Activated CD4-positive, alpha-beta T cell treated with anti-CD3 and anti-CD28 coated beads for 1 hour (primary cell): ENCODE results near the gene ARAP2.
"Not testable (repeated sequence)": the region's sequence is repeated elsewhere in the genome, so short reads cannot be mapped to it uniquely, and the experiment has no call there.

ENCODE experiments used
- DNase-seq: peaks from one replicate; pipeline ENCODE4 v3.0.0-alpha.2; 2020

ARAP2 gene

DNA sequence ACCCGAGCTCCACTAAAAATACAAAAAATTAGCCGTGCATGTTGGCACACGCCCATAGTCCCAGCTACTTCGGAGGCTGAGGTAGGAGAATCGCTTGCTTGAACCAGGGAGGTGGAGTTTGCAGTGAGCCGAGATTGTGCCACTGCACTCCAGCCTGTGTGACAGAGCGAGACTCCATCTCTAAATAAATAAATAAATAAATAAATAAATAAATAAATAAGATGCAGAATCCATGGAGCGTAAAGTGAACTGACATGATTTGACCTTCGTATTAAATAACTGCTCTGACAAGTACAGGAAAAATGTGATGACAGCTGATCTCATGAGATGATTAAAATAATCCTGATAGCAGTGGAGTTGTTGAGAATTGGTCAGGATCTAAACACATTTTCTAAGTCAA lies 62.0 kb downstream of the ARAP2 start:
- DNase-seq: not testable (repeated sequence)

DNA sequence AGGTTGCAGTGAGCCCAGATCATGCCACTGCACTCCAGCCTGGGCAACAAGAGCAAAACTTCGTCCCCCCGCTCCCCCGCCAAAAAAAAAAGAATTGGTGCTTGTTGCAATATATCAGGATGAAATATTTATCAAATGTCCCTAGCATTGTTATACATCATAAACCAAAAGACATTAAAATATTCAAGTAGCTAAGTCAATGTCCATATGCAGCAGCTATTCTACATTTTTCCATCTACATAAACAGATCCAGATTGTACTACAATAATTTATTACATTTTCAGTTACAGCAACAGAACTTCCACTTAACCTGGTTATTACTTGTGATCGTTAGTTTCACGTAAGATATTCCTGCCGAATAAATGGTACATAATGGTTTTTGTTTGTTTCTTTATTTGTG lies 64.1 kb downstream of the ARAP2 start:
- DNase-seq: no peak

DNA sequence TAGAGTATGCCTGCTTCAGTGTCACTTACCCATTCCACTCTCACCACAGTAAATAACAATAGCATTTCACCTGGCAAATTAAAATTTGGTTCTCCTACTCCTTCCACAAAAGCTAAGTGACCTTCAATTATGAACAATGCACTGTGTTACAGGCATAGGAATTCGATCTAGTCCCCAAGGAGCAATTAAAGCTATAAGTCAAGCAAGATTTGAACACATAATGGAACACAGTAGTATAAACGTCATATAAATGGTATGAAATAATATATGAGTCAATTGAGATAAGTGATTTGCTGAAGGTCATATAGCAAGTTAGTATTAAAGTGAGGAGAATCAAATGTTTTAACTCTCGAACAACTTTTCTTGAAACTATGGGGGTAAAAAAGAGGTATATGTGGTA lies 65.8 kb downstream of the ARAP2 start:
- no peak for DNase-seq

DNA sequence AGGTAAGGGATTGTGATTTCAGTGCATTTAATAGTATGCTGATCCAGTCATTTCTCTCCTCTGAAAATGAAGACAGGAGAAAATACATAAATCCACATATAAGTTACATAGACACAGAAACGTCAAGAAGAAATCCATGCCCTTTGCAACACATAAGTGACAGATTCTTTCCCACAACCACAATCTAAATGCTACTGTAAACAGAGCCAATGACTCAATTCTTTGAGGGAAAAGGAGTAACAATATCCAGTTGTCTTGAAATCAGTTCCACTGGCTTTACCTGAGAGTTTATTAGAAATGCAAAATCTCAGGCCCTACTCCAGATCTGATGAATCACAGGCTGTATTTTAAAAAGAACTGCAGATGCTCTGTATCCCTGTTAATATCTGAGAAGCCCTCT lies 66.4 kb downstream of the ARAP2 start:
- DNase-seq: no peak

DNA sequence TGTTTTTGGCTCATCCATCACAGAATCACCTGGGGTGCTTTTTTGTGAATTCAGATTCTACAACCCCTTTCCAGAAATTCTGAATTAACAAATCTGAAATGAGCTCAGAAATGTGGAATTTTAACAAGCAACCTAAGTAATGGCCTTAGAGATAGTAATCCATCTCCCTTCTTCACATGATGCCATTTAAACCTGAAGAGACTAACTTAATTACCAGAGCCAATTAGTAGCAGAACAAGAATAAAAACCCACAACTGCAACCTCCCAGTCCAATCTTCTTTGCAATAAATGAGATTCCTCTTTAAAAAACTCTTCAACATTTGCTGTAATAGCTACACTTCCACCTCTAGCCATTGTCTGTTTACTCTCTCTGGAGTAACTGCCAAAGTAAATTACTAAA lies 69.7 kb downstream of the ARAP2 start:
- no peak for DNase-seq

DNA sequence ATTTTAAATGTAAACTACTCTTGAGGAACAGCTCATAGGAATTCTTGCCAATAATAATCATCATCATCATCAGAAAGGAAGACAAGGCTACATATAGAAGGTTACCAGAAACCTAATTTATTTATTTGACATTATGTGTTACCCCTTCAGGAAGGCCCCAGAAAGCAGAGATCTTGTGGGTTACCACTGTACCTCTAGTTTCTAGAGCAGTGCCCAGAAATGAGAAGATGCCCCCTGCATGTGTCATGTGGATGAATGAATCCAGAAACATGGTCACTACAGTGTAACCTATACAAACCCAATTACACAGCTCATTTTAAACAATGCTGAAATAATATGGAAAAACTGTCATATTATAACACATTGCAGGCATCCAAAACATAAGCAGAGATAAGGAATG lies 70.4 kb downstream of the ARAP2 start:
- no peak for DNase-seq

DNA sequence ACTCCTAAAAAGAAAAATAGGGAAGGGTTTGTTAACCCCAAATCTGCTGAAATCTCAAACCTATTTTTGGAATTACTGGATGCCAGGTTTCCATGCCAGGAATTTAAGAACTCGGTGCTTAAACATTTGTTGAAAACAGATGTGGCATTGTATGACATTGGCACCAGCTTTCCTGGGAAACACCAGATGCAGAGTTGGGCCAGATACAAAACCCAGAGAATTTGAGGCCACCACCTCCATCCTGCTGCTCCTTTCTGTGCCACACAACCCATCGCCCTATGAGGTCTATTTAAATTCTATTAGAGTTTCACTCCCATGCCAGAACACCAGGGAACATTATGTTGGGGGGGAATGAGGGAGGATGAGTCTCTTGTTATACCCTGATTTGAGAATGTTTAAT lies 71.7 kb downstream of the ARAP2 start:
- DNase-seq: no peak

DNA sequence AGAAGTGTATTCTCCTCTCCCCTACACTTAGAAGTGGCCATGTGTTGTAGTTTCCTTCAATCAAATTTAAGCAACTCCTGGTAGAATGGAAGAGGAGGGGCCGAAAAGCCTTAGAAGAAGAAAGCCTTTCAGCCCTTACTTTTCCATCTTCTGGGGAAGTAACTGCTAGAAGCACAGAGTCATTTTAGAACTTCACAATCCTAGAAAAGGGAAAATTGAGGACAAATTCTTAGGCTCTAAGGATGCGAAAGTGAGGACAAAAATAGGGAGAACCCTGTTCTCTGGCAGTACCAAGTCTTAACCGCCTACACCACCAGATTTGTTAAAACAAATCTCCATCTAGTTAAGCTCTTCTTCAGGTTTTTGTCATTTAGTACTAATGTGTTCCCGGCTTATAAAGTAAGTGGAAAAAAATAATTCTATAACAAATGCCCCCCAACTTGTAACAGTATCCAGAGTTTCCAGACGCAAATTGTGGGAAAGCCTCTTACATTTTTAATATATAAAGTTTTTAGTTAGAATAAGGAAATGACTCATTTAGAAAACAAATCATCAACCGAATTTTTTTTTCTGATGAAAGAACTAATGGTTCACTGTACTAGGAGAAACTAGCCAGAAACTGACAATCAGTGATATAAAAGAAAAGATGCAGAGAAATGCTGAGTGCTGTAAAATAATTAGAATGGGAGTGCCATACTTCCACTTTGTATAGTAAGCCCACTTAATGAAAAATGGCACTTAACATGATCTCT lies 76.0 kb downstream of the ARAP2 start:
- no peak for DNase-seq

DNA sequence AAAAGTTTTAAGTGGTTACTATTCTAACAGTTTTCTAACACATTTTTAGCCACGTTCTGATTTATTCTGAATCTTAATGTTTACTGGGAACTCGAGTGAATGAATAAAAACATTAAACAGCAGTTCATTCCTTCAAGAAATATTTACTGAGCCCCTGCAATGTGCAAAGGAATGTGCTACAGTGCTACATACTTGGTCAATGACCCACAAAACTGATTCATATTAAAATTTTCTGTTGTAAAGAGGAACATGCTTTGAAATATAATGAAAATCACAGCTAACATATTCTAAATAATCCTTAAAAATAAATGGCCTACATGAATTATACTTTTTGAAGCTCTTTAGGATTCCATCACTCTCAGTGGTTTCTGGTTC lies 78.7 kb downstream of the ARAP2 start:
- no peak for DNase-seq

DNA sequence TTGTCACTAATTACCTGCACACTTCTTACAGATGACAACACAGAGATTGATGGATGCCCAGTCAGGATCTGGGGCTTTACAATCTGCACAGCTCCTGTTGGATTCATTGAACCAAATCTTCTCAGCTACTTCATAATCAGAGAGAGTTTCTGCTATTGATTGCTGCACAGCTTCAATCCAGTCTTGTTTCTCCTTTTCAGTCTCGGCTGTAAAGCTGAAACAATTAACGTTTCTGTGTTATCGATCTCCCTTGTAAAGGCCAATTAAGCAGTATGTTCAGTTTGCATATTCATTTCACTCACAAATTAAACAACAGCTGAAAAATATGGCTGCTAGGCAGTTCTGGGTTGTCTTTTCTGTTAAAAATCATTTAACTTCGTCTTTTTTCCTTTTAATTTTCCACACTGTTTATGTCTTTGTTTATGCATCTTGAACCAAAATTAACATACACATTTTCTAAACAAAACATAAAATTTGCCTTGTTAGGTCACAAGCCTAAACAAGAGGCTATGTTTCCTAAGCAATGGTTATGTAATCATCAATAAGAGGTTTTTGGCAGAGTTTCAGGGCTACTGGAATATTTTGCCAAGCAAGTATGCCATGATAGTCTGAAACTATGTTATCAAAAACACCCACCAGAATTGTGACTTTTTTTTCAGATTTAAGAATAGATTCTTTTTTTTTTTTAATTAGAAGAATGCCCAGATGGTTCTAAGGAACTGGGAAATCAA lies 79.2 kb downstream of the ARAP2 start:
- DNase-seq: no peak

DNA sequence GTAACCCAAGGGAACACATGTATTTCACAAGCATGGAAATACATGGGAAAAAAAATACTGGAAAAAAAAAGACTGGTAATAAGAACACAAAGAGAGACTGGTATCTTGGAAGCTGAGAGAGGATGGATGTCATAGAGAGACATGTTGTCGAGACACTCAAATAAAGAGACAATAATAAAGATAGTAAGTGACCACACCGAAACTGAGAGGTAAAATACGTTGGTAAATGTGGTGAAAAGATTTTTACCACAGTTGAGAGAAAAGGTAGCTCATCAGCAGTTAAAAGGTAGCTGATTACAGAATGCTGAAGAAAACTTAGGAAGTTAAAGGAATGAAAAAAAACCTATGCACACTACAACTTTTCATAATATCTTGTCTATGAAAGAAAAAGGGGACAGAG lies 81.1 kb downstream of the ARAP2 start:
- DNase-seq: no peak

DNA sequence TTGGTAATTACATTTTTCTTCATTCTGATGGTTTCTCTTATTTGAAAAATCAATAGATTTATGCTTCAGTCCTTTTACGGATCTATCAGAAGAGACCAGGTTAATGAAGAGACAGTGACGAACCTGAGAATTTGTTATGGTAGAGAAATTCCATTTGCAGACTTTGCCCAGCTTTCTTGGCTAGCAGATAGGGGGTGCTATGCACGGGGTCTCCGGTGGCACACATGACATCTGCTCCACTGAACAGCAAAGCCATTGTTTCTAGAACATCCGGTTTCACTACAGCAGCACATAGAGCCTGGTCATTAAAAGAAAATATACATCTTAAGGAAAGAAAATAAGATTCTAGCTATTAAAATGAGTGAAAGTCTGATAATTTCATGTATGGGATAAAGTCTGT lies 85.1 kb downstream of the ARAP2 start:
- no peak for DNase-seq

DNA sequence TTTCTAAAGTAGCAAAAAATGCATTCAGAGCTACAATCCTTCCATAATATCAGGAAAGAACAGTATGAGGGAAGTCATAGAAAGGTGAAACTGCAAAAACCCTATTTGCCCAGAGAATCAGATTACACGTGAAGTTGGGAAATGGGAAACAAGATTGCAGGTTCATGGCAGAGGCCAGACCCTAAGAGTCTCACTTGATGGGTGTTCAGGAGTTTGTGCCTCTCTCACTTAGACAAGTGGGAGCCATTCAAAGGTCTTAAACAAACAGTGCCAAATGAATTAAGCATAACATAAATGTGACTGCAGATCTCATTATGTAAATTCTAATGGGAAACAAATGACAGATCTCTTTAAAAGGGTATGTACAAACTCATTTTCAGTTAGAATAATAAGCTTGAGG lies 91.6 kb downstream of the ARAP2 start:
- no peak for DNase-seq

DNA sequence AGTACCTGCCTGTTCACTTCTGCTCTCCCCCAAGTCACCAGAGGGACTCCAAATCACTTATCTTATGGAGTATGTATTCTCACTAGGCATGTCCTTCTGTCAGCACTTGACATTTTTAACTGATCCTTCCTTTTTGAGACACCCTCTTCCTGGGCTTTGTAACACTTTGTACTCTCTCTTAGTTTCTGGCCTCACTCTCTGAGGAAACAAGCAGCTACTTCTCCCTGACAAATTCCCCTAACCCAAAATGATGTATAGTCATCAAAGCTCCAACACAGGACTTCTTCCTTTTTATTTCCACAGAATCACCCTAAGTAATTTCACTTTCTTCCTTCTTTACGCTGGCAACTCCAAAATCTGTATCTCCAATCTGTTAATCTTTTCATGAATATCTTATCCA lies 101.8 kb downstream of the ARAP2 start:
- no peak for DNase-seq

DNA sequence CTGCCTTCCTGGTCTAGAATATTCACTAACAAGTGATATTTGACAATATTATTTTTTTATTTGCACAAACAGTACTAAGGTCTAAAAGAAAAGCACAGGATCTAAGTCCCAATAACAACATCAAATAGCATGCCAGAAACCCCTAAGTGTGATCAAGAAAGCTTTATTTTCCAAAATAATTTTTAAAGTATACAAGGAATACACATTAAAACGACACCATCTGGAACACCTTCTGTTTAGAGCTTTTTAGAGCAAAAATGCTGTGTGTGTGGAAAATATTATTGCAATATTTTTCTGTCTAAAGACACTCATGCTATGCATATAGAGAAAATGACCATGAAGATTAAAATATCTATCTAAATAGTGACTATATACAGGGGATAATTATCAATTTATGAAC lies 103.1 kb downstream of the ARAP2 start:
- DNase-seq: no peak

DNA sequence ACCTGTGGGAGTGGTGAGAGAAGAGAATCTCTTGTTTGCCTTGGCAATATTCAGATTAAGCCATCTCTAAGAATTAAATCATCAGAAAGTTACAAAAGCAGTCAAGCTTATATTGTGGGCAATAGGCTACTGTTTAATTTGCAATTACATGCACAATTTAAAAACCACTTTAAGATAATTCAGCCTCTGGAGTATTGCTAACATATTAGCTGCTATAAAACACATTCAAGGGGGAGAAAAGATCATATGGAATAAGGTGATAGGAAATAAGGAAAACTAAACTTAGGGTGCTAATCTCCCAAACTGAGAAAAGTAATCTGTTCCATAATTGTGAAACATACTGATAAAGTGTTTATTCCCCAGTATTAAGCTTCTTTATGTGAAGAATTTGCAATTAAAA lies 103.9 kb downstream of the ARAP2 start:
- no peak for DNase-seq

DNA sequence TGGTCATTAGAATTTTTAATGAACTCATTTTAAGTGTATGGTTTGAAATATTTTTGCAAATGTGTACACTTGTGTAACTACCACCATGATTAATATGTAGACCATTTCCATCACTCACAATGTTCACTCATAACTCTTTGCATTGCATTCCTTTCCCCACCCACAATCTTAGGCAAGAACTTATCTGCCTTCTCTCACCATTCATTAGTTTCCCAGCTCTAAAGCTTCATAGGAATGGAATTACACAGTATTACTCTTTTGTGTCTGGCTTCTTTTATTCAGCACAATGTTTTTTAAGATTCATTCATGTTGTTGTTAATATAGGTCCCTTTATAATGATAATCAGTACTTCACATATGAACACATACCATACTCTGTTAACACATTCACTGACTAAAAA lies 106.1 kb downstream of the ARAP2 start:
- DNase-seq: no peak

DNA sequence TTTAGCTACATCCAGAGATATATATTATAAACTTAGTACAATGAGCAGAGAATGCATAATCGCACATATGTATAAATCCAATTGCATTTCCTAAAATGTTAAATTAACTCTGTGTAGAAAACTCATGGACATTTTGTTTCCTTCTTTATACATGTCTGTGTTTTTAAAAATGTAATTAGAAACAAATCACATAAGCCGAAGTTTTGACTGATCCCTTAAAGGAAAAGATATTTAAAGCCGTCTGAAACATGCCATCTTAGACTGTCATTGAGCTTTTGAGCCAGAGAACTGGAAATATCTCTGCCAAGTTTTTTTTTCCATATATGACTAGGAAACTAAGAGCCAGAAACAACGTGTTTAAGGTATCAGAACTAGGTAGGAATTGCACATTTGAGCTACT lies 107.0 kb downstream of the ARAP2 start:
- no peak for DNase-seq

DNA sequence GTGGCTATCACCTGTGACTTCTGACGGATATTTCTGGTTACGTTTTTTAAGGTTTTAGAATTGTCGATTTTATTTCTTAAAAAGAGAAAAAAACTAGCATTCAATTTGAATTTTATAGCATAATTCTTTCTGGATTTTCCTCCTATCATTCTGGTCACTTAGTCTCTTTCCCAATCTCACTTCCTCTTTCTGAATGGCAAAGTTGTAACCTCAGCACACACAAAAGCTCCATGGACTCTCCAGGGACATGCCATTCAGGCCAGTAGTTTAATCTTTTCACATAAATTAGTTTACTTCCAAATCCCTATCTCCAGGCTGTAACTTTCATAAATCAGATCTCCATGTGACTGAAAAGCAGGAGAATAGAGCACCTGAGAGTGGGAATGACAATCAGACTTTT lies 110.7 kb downstream of the ARAP2 start:
- DNase-seq: no peak

DNA sequence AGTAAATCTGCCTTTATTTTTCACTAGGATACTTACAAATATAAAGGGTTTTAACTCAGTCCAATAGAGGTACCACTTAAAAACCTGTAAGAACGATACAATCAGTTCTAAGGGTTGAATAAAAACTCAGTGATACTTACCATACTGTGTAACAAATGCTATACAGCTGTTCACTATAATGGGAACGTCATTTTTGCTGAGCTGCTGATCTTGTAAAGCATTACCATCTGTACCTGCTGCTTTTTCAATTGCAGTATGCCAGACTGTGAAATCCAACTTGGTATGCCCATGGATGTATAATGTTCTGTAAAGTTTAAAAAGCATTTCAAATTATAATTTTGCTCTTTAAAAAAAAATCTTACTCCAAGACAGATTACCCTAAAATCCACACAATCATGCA lies 111.2 kb downstream of the ARAP2 start:
- no peak for DNase-seq

DNA sequence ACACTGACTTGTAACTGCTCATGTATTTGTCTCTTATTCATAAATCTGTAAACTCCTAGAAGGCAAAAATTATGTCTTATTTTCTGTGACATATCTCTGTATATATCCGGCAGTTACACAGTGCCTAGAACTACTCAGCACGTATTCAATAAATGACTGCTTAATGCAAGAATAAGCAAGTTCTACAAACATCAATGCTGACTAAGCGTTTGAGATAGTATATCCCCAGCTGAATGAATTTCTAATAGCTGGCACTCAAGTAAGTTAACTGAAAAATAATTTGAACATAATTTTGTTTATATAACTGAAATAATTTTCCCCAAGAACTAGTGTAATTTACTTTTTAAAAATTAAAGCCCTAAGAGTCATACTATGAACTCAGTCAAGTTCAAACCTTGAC lies 113.7 kb downstream of the ARAP2 start:
- DNase-seq: no peak

DNA sequence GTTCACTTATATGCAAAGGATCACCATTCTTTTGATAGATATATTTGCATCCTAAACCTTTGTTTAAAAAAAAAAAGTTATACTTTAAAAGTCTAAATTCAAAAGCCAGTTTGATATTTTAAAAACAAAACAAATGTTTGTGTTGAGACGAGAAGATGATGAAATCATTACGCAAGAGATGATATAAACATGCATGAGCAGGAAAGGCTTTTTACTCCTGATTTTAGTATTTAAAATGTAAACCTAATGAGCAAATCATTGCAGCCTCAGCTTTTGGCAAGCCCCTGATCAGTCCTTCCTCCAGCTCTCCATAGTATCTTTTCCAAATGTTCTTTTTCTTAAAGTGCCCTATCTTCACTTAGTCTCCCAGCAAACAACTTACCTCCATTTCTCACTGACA lies 115.6 kb downstream of the ARAP2 start:
- DNase-seq: no peak

DNA sequence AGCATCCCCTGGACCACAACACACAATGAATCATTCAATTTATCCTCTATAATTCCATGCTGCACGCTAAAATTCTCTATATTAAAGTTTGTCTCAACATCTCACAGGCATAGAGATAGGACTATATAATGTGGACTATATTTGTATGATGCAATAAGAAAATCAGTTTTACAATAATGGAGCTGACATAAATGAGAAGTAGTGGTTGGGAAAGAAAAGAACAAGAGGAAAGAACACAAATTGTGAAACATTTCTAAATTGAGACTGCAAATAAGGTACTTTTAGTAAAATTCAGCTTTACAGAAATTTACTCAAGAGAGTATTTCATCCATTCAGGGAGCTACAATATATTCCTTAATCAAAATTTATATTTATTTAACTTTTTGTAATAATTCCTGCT lies 120.4 kb downstream of the ARAP2 start:
- no peak for DNase-seq

DNA sequence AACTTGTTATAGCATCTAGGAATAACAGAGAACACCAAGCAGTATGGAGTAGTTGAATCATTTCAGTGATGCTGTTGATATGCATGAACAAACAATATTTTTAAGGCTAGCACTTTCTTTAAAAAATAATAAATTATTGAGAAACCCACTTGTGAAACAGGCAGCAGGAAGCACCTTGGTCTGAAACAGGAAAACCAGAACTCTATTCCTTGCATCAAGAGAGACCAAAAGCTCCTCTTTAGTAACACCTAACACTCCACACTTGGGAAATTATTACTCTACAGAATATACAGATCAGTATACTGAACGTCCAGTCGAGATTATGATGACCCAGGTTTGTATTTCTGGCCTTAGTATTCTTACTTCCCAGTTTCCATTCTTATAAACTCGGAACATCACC lies 129.0 kb downstream of the ARAP2 start:
- DNase-seq: no peak

DNA sequence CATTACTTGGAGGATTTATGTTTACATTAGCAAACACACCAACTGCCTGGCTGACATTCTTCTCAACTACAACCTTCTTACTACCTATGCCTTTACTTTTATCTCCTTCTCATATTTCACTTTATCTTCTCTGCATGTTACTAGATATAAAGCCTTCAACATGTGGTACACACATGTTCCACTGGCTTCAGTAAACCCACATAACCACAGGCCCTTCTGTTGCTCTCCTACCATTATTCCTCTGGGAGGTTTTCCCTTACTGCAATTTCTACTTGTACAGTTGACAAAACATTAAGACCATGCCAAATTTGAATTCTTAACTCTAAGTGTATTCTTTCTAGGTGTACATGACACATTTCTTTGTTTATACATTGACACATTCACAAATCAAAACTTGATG lies 133.1 kb downstream of the ARAP2 start:
- no peak for DNase-seq
